Measurements from ENCODE around the gene CSN2.
A peak's percentile ranks its signal among the peaks of the same experiment; 100 is the strongest.

CSN2 gene

DNA sequence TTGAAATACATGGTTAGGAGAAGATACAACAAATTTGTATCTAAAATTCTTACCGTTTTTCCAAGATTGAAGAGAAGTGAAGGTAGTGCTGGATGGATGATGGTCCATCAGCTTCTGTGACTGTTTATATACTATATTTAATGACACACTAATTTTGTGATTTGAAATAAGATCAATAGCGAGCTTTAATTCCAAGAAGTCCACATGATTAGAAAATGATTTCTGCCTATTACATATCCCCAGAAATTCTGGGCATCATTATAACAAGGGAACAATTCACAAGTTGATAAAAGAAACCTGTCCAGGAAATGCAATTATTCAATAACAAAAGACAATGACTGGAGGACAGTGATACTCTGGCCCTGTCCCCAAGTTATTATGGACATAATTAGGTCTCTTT, at the start of gene CSN2:
Gene CSN2 (minus strand): TSS at position 101 of the 400 bp plus-strand sequence. CDS start 4,733 bp downstream, outside the sequence.
- no peak for DNase-seq

GRCh38 chr4:70008771-70009170, 43.2 kb upstream of the CSN2 start:
- no peak for DNase-seq

GRCh38 chr4:70002507-70002906, 37.0 kb upstream of the CSN2 start:
- no peak for DNase-seq

DNA sequence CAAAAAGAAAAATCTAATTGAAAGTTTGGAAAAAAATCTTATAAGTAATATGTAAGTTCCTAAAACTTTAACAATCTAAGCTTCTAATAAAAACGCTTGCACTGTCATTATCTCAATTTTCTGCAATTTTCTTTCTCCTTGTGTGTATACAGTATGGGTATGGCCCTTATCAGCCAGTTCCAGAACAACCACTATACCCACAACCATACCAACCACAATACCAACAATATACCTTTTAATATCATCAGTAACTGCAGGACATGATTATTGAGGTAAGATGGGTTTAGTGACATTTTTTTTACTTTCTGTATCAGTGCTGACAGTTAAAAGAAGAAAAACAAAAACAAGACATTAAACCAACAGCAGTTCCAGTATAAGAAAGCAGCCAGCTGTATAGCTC, 35.2 kb upstream of the CSN2 start:
- DNase-seq: no peak

DNA sequence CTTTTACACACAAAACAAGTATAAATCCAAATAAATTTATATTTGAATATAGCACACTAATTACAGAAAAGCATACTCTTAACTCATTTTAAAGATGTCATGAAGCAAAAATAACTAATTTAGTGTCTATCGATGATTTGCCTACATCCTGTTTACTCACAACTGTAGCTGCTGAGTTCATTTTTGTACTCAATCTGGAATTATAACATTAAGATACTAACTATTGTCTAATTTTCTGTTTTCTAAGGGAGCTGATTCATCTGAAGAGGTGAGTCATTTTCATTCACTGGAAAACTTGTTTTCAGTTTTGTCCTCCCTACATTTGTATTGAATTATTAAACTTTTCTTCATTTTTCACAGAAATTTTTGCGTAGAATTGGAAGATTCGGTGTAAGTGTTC, 33.9 kb upstream of the CSN2 start:
- no peak for DNase-seq

DNA sequence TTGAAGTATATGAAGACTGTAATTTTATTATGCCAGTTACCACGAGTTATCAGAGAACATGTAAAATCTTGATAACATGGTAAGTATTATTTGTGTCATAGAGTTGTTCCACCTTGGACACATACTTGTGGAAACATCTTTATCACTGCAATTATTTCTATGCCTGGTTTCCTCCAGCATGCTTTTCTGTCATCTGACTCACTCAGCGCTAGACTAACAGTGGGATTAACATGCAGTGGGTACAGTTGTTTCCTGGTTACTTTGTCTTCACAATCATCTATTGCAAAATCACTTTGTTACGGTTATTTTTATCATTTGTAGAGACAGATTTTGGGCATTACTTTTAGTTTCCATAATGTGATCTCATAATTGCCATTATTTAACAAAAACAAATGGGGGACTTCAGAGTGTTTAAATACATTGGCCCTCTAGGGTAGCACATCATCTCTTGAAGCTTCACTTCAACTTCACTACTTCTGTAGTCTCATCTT, 30.0 kb upstream of the CSN2 start, which contains the start of gene STATH:
Gene STATH (plus strand): TSS at position 441 of the 491 bp plus-strand sequence. CDS start 2,472 bp downstream, outside the sequence.
- no peak for DNase-seq

DNA sequence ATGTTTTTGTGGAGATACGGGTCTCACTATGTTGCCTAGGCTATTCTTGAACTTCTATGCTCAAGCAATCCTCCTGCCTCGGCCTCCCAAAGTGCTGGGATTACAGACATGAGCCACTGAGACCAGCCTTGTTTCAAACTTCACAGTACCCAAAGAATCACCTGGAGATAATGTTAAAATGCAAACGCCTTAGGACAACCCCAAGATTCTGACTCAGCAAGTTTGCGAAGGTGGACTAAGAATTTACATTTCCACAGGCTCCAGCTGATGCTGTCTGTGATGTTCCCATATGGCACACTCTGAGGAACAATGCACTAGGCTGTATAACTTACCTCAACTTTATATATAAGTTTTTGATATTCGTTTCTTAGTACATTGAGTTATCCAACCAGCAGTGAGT, 29.3 kb upstream of the CSN2 start:
- DNase-seq: no peak

GRCh38 chr4:69991016-69991415, 25.5 kb upstream of the CSN2 start:
- no peak for DNase-seq

DNA sequence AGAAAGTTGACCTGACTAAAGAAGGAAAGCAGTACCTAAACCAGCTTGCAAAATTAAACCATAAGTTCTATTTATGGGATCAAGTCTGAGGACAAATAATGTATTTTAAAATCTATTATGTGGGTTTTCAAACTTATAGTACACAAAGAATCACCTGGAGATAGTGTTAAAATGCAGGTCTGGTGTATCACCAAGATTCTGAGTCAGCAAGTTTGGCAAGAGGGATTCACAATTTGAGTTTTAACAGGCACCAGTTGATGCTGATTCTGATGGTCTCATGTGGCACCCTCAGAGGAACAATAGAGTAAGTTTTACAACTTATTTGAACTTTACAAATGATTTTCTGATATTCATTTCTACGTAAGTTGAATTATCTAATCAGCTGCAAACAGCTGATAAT, 21.1 kb upstream of the CSN2 start:
- DNase-seq: no peak

DNA sequence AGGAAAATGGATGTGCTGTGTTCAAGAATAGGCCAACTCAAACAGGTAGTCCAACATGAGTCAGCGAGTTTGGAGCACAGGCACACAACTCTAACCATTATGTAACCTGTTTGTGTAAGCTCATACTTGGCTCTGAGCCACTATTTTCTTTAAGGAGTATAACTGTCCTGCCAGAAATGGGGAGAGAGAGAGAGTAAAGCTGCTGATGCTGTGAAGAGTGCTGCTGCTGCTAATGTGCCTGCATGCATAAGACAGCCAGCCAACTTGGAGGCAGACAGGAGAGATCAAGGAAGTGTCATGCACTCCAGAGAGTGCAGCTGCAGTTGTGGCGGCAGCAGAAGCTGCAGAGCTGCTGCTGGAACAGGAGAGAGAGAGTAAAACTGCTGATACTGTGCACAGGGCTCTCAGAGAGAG, 18.5 kb upstream of the CSN2 start:
- DNase-seq: peak; percentile 45

DNA sequence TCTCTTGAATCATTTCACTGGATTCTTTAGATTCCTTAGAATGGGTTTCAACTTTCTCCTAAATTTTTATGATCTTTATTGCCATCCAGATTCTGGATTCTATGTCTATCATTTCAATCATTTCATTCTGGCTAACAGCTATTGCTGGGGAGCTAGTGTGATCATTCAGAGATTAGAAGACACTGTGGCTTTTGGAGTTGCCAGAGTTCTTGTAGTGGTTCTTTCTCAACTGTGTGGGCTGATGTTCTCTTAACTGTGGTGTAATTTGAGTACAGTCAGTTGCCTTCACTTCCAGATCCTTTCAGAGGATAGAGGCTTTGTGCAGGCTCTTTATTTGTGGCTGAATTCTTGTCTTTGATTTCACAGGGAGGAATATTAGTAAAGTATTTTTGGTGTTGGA, 12.1 kb upstream of the CSN2 start:
- DNase-seq: no peak

DNA sequence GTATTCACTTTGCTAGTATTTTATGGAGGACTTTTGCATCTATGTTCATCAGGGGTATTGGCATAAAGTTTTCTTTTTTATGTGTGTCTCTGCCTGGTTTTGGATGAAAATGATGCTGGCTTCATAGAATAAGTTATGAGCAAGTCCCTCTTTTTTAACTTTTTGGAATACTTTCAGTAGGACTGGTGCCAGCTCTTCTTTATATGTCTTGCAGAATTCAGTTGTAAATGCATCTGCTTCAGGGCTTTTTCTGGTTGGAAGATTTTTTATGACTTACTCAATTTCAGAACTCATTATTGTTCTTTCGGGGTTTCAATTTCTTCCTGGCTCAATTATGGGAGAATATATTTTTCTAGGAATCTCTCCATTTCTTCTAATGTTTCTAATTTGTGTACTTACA, 9.1 kb upstream of the CSN2 start:
- DNase-seq: no peak

DNA sequence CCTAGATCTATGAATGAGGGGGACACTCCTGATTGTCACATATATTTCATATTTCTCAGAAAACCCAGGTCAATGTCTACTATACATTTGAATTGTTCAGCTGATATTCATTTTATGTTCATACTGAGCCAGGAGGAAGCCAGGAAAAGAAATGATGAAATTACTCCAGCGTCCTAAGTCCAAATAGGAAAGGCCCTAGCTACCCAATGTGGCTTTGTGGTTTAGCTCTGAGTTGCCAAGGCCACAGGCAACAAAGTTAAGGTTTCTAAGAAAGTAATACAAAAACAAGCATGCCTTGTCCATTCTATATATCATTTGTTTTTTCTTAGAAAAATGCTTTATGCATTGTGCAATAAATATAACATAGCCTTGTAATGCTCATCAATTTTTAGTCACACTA, 4.5 kb upstream of the CSN2 start:
- no peak for DNase-seq

GRCh38 chr4:69957209-69957608, 8.3 kb downstream of the CSN2 start:
- no peak for DNase-seq

DNA sequence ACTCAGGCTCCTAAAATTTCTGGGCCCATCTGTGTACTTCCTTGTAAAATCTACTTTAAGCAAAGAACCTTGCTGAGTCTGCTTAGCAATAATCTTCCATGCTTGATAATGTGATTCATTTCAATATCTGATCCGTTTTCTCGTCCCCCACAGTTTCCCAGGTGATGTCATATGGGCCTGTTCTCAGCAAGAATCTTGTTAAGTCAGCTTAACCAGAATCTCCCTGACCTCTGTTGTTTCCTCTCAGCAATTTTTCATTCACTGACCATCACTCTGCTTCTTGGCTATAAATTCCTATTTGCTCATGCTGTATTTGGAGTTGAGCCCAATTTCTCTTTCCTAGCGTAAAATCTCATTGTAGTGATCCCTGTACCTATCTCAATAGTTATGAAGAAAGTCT, 13.9 kb downstream of the CSN2 start:
- DNase-seq: no peak

DNA sequence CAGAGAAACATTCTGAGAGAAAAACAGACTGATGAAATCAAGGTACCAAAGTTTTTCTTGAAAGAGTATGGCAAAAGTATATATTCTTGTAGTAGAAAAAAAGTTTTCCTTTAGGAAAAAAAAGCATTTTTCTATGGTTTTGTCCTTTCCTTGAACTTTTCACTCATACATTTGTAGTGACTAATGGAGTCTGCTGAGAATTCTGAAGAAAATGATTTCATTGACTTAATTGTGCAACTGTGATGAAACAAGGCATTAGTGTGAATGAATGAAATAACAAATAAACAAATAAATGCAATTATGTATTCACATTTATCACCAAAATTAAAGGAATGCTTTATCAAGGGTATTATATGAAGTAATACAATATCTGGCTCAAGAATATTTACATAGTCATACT, 29.0 kb downstream of the CSN2 start:
- no peak for DNase-seq

- DNase-seq: no peak
Observed at GRCh38 chr4:69934150-69934549, 31.4 kb downstream of the CSN2 start.

GRCh38 chr4:69930768-69931167, 34.8 kb downstream of the CSN2 start, which contains the start of gene CSN1S1:
Gene CSN1S1, plus strand, starts transcription at chr4:69931068. Its CDS starts 1,488 bp downstream, at chr4:69932556.
- no peak for DNase-seq

DNA sequence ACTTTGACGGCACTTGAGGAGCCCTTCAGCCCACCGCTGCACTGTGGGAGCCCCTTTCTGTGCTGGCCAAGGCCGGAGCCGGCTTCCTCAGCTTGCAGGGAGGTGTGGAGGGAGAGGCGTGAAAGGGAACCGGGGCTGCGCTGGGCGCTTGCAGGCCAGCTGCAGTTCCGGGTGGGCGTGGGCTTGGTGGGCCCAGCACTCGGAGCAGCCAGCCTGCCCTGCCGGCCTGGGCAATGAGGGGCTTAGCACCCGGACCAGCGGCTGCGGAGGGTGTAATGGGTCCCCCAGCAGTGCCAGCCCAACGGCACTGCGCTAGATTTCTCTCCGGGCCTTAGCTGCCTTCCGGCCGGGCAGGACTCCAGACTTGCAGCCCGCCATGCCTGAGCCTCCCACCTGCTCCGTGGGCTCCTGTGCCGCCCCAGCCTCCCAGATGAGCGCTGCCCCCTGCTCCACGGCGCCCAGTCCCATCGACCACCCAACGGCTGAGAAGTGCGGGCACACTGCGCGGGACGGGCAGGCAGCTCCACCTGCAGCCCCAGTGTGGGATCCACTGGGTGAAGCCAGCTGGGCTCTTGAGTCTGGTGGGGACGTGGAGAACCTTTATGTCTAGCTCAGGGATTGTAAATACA, 41.6 kb downstream of the CSN2 start:
- DNase-seq: peak; percentile 23

DNA sequence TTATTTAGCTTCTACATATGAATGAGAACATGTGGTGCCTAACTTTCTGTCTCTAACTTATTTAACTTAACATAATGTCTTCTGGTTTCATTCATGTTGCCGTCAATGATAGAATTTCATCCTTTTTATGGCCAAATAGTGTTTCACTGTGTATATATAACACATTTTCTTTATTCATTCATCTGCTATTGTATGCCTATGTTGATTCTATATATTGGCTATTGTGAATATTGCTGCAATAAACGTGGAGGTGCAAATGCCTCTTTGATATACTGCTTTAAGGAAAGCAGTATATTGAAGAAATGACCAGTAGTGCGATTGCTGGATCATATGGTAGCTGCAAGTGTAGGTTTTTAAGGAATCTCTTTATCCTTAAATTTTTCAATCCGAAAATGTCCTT, 44.7 kb downstream of the CSN2 start:
- no peak for DNase-seq

DNA sequence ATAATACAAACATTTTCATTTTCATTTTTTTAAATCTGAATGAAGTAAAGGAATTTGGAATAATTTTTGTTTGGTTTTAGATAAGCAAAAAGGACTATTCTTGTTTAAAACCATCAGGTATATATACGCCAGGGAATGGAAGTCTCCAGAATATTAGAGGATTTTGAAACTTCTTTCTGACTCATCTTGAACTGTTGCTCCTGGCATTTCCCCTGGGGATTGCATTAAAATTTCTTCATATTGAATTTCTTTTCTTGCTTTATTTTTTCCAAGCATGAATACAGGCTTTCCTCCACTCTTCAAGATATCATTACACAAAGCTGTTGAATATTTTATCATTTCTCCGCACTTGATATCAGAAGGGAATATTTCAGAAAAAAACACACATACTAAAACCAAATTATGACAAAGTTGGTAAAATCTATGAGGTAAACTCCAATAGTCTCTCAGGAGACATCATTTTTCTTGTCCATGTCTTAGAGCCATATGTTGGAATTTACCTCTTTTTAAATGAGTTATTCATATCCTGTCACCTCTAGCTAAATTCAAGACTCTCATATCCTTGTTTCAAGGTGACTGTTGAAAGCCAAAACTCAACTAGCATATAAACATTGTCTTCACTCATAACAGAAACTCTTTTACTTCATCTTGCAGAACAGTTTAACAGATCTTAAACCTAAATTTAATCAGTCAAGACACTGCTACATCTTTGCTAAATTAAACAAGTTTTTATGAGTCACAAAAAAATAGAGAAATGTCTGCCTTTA, 55.3 kb downstream of the CSN2 start:
- DNase-seq: no peak

DNA sequence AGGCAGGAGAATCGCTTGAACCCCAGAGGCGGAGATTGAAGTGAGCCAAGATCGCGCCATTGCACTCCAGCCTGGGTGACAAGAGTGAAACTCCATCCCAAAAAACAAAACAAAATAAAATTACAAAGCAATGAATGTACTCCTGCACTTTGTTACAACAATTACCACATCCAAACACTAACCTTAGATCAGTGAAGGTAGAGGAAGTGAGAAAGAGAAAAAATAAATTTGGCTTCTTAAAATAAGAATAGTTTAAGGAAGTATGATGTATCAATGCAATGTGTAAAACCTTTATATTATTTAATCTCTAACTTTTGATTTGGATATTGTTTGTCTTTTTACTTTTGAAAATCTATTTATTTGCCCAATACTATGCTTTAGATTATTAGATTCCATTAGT, 56.3 kb downstream of the CSN2 start:
- no peak for DNase-seq

DNA sequence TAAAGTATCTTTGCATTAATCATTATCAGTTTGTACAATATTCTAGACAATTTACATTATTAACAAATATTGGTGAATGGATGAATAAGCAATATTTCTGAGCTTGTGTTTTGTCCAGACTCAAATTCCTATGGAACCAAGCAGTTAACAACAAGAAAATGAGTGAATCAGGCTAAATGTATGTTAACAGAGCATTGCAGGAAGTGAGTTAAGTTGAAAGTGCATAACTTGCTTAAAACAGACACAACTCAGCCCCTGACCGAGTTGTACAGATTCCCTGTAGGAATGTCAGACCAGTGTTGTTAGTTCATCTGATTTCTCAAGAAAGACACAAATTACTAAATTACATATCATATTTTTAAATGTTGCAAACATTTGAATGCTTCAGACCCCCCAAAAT, 58.4 kb downstream of the CSN2 start:
- no peak for DNase-seq
